ENCODE results near the gene PGBD4.

The PGBD4 gene

GRCh38 chr15:34122771-34123183 is 20.9 kb downstream of the PGBD4 start:
- TF ChIP-seq, protein P1, sequence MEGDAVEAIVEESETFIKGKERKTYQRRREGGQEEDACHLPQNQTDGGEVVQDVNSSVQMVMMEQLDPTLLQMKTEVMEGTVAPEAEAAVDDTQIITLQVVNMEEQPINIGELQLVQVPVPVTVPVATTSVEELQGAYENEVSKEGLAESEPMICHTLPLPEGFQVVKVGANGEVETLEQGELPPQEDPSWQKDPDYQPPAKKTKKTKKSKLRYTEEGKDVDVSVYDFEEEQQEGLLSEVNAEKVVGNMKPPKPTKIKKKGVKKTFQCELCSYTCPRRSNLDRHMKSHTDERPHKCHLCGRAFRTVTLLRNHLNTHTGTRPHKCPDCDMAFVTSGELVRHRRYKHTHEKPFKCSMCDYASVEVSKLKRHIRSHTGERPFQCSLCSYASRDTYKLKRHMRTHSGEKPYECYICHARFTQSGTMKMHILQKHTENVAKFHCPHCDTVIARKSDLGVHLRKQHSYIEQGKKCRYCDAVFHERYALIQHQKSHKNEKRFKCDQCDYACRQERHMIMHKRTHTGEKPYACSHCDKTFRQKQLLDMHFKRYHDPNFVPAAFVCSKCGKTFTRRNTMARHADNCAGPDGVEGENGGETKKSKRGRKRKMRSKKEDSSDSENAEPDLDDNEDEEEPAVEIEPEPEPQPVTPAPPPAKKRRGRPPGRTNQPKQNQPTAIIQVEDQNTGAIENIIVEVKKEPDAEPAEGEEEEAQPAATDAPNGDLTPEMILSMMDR (IDR thresholded peaks at IDR 0.05; ENCODE audit: control insufficient read depth, extremely low read depth, insufficient read depth), result no peak
- DNase-seq (ENCODE audit: low read depth), result no peak

DNA sequence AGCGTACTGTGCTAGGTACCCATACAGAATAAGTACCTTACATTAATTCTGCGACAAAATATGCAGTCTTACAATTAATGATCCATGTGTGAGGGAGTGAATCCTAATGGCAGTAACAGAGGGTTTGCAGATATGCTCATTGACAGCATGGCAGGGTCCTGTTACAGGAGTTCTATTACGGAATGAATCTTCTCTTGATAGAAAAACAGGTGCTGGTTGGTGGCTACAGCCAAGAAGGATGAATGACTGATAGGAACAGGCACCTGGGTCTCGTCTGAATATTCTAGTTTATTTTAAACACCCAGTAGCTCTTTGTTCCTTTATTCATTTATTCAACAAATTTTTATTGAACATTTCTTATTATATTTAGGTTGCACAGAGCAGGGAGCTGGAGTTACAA is 22.8 kb downstream of the PGBD4 start:
- TF ChIP-seq, protein P1 (IDR thresholded peaks at IDR 0.05; ENCODE audit: control insufficient read depth, extremely low read depth, insufficient read depth), result no peak
- no peak overlapping the region for H3K4me3 ChIP-seq (ENCODE audit: low read depth, low read length)
- DNase-seq (ENCODE audit: low read depth), result no peak

More at GRCh38 chr15:34122771-34123183, 20.9 kb downstream of the PGBD4 start:
- H3K4me3 ChIP-seq (ENCODE audit: low read depth, low read length), result no peak overlapping the region

GRCh38 chr15:34125945-34126344 is 24.1 kb downstream of the PGBD4 start:
- TF ChIP-seq, protein P1 (IDR thresholded peaks at IDR 0.05; ENCODE audit: control insufficient read depth, extremely low read depth, insufficient read depth), result no peak
- H3K4me3 ChIP-seq (ENCODE audit: low read depth, low read length), result no peak overlapping the region
- no peak for DNase-seq (ENCODE audit: low read depth)

DNA sequence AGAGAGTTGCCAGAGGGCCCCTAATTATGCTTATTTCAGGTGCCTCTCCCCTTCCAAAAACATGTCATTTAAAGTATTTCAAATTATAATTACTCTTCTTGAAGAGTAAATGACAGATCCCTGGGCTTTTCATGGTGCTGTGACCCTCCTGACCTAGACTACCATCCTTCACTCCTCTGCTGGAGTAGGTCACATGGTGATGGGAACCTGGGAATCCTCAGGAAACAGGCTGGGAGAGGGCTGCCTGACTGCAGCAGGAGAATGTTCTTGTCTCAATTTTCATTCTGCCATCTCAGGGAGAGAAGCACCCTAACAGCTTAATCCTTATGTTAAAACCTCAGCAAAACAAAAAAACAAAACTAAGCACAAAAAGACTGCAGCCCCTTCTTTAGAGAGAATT is 24.6 kb downstream of the PGBD4 start:
- TF ChIP-seq, protein P1 (IDR thresholded peaks at IDR 0.05; ENCODE audit: control insufficient read depth, extremely low read depth, insufficient read depth), result no peak
- H3K4me3 ChIP-seq (ENCODE audit: low read depth, low read length), result no peak overlapping the region
- no peak for DNase-seq (ENCODE audit: low read depth)

GRCh38 chr15:34128898-34129297 is 27.0 kb downstream of the PGBD4 start:
- no peak for DNase-seq (ENCODE audit: low read depth)
- H3K4me3 ChIP-seq (ENCODE audit: low read depth, low read length), result no peak overlapping the region
- TF ChIP-seq, protein P1 (IDR thresholded peaks at IDR 0.05; ENCODE audit: control insufficient read depth, extremely low read depth, insufficient read depth), result no peak

DNA sequence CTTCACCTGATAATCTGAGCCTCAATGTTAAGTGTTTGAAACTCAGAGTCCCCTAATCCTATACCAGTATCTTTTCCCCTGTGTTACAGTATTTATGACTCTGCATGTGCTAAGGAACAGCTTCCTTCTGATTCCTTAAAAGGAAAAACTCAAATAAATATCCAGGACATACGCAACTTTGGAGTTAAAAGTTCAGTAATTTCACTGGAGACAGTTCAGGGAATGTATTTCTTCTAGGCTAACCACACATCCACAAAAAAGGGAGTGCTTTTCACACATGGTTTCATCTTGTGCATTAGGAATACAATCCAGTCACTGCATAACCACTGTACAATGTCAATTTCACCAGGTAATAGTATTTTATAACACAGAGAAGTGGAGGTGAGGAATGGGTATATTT is 31.0 kb downstream of the PGBD4 start:
- TF ChIP-seq, protein P1 (IDR thresholded peaks at IDR 0.05; ENCODE audit: control insufficient read depth, extremely low read depth, insufficient read depth), result no peak
- no peak overlapping the region for H3K4me3 ChIP-seq (ENCODE audit: low read depth, low read length)
- no peak for DNase-seq (ENCODE audit: low read depth)

DNA sequence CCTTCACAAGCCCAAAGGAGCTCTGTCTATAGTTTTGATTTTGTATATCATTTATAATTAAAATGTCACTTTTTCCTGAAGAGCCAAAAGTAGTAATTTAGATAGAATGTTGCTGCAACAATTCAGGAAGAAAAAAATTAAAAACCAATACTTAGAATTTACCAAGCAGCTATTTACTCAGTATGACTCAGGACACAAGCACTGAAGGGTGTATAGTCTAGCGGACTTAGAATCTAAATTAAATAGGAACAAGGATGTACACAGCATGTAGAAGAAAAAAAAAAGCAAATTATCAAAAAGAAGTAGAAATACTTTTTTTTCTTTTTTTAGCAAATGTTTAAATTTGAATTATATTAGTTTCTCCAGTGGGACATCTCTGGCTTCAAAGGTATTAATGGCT is 31.6 kb downstream of the PGBD4 start:
- no peak overlapping the region for H3K4me3 ChIP-seq (ENCODE audit: low read depth, low read length)
- TF ChIP-seq, protein P1 (IDR thresholded peaks at IDR 0.05; ENCODE audit: control insufficient read depth, extremely low read depth, insufficient read depth), result no peak
- no peak for DNase-seq (ENCODE audit: low read depth)
